Astrocyte (in vitro differentiated cells and primary cell): Measurements from ENCODE around the gene POLN. TPM values are rescaled to one million over a fixed set of nuclear protein-coding genes. Genes with fewer than 3 reads are reported as not detected.

Source experiments
- DNase-seq: peaks from one replicate; pipeline ENCODE4 v3.0.0-alpha.2; 2010; ENCODE audit warnings: low read depth
- FAIRE-seq: peaks from 2 replicates; lab custom pipeline; 2011; peaks lifted over from hg19 to GRCh38; lab: Jason Lieb, UNC
- H2AFZ ChIP-seq: 2 replicates; pipeline ENCODE4 v1.6.0; 2012; ENCODE audit warnings: low read depth, low read length, inconsistent platforms
- H3K27ac ChIP-seq: 2 replicates; pipeline ENCODE4 v1.5.1; 2011; ENCODE audit warnings: low read depth, low read length, inconsistent platforms
- H3K27me3 ChIP-seq: 2 replicates; pipeline ENCODE4 v1.6.0; 2011; ENCODE audit warnings: low read length, inconsistent platforms; ENCODE audit not compliant: insufficient read depth
- H3K36me3 ChIP-seq: 2 replicates; pipeline ENCODE4 v1.5.1; 2011; ENCODE audit warnings: low read length, inconsistent platforms; ENCODE audit not compliant: insufficient read depth
- H3K4me1 ChIP-seq: 2 replicates; pipeline ENCODE4 v1.5.1; 2011; ENCODE audit warnings: low read length, inconsistent platforms; ENCODE audit not compliant: insufficient read depth
- H3K4me2 ChIP-seq: 2 replicates; pipeline ENCODE4 v1.6.0; 2012; ENCODE audit warnings: low read length, inconsistent platforms
- H3K4me3 ChIP-seq: 2 replicates; pipeline ENCODE4 v1.5.1; 2011; ENCODE audit warnings: low read depth, mild to moderate bottlenecking, low read length, inconsistent platforms; ENCODE audit not compliant: insufficient read depth
- H3K79me2 ChIP-seq: 2 replicates; pipeline ENCODE4 v1.6.0; 2012; ENCODE audit warnings: mild to moderate bottlenecking, low read length, inconsistent platforms; ENCODE audit not compliant: insufficient read depth
- H3K9ac ChIP-seq: 2 replicates; pipeline ENCODE4 v1.6.0; 2012; ENCODE audit warnings: mild to moderate bottlenecking, low read length, inconsistent platforms
- H3K9me3 ChIP-seq: 2 replicates; pipeline ENCODE4 v1.5.1; 2012; ENCODE audit warnings: low read depth, mild to moderate bottlenecking, low read length, inconsistent platforms; ENCODE audit not compliant: insufficient read depth
- H4K20me1 ChIP-seq: 2 replicates; pipeline ENCODE4 v1.6.0; 2012; ENCODE audit warnings: low read length, inconsistent platforms; ENCODE audit not compliant: insufficient read depth
- H3K27ac Mint-ChIP-seq: one replicate; pipeline ENCODE4 v1.8.0; 2021; ENCODE audit warnings: mild to moderate bottlenecking, mixed read lengths; ENCODE audit not compliant: unreplicated experiment
- H3K27me3 Mint-ChIP-seq: one replicate; pipeline ENCODE4 v1.8.0; 2021; ENCODE audit warnings: low read depth, mixed read lengths; ENCODE audit not compliant: unreplicated experiment
- H3K36me3 Mint-ChIP-seq: one replicate; pipeline ENCODE4 v1.8.0; 2021; ENCODE audit warnings: low read depth, mixed read lengths; ENCODE audit not compliant: unreplicated experiment
- H3K4me1 Mint-ChIP-seq: one replicate; pipeline ENCODE4 v1.8.0; 2021; ENCODE audit warnings: low read depth, mixed read lengths; ENCODE audit not compliant: unreplicated experiment
- H3K4me3 Mint-ChIP-seq: one replicate; pipeline ENCODE4 v1.8.0; 2021; ENCODE audit warnings: mild to moderate bottlenecking, moderate library complexity, mixed read lengths; ENCODE audit not compliant: unreplicated experiment
- H3K9me3 Mint-ChIP-seq: one replicate; pipeline ENCODE4 v1.8.0; 2021; ENCODE audit warnings: mild to moderate bottlenecking, mixed read lengths; ENCODE audit not compliant: unreplicated experiment
- CTCF ChIP-seq: IDR thresholded peaks from 2 replicates; pipeline ENCODE4 v1.5.1; 2011; ENCODE audit warnings: low read depth, mild to moderate bottlenecking, inconsistent platforms, low read length, moderate library complexity; ENCODE audit not compliant: insufficient read depth
- EZH2 ChIP-seq: IDR thresholded peaks from 2 replicates; pipeline ENCODE4 v1.6.1; 2012; ENCODE audit warnings: mild to moderate bottlenecking, low read length, inconsistent platforms; ENCODE audit not compliant: insufficient read depth
- total RNA-seq: library from RNA; stranded (reverse); gene quantifications from 2 replicates; pipeline ENCODE4 v1.2.1, GENCODE V29; 2021

POLN gene
- total RNA-seq, 1 donor from 2014 or later: 3.1 TPM

GRCh38 chr4:2257361-2258081 lies 15.6 kb upstream of the POLN start:
- no peak overlapping the region for H3K4me3 Mint-ChIP-seq
- DNase-seq (no peak), FAIRE-seq (no peak)
- Histone ChIP-seq H3K4me2 (no peak overlapping the region), H3K27ac (no peak overlapping the region), H3K36me3 (peaks cover 5% of the 10 kb centered on the region), H3K79me2 (peaks cover 60% of the 10 kb centered on the region), H2AFZ (no peak overlapping the region), H3K9me3 (no peaks in the 10 kb centered on the region), H3K4me1 (peaks cover 25% of the 10 kb centered on the region), H3K4me3 (no peak overlapping the region), H4K20me1 (peaks cover 86% of the 10 kb centered on the region), H3K9ac (no peak overlapping the region), H3K27me3 (no peaks in the 10 kb centered on the region)
- H3K27me3 Mint-ChIP-seq: no peaks in the 10 kb centered on the region
- peaks cover 15% of the 10 kb centered on the region for H3K36me3 Mint-ChIP-seq
- no peaks in the 10 kb centered on the region for H3K9me3 Mint-ChIP-seq
- H3K4me1 Mint-ChIP-seq: peaks cover 6% of the 10 kb centered on the region
- no peak overlapping the region for H3K27ac Mint-ChIP-seq
- no peak for TF ChIP-seq EZH2
- no peak for TF ChIP-seq CTCF

- no peak for TF ChIP-seq CTCF
- no peak for TF ChIP-seq EZH2
- H3K27ac Mint-ChIP-seq: no peak overlapping the region
- H3K4me3 ChIP-seq: no peak overlapping the region
- H3K4me1 ChIP-seq: peaks cover 24% of the 10 kb centered on the region
- H3K9me3 Mint-ChIP-seq: no peaks in the 10 kb centered on the region
- no peak overlapping the region for H3K9ac ChIP-seq
- H2AFZ ChIP-seq: no peak overlapping the region
- peaks cover 5% of the 10 kb centered on the region for H3K36me3 ChIP-seq
- peaks cover 93% of the 10 kb centered on the region for H4K20me1 ChIP-seq
- H3K36me3 Mint-ChIP-seq: peaks cover 15% of the 10 kb centered on the region
- H3K4me3 Mint-ChIP-seq: no peak overlapping the region
- FAIRE-seq: no peak
- H3K9me3 ChIP-seq: no peaks in the 10 kb centered on the region
- peaks cover 6% of the 10 kb centered on the region for H3K4me1 Mint-ChIP-seq
- peaks cover 60% of the 10 kb centered on the region for H3K79me2 ChIP-seq
- H3K27ac ChIP-seq: no peak overlapping the region
- no peak for DNase-seq
- H3K27me3 ChIP-seq: no peaks in the 10 kb centered on the region
- H3K4me2 ChIP-seq: peak overlapping the region; percentile 18
- H3K27me3 Mint-ChIP-seq: no peaks in the 10 kb centered on the region
Observed at GRCh38 chr4:2256781-2257191, 14.9 kb upstream of the POLN start.

- Histone ChIP-seq H3K4me2 (peak overlapping the region; percentile 60), H3K4me1 (peaks cover 24% of the 10 kb centered on the region), H2AFZ (no peak overlapping the region), H3K4me3 (no peak overlapping the region), H3K36me3 (peaks cover 5% of the 10 kb centered on the region), H3K9me3 (no peaks in the 10 kb centered on the region), H3K79me2 (peaks cover 59% of the 10 kb centered on the region), H4K20me1 (peaks cover 99% of the 10 kb centered on the region), H3K9ac (peak overlapping the region; percentile 18), H3K27me3 (no peaks in the 10 kb centered on the region), H3K27ac (no peak overlapping the region)
- Mint-ChIP-seq H3K27me3 (no peaks in the 10 kb centered on the region), H3K4me3 (no peak overlapping the region), H3K27ac (no peak overlapping the region), H3K36me3 (peaks cover 15% of the 10 kb centered on the region), H3K9me3 (no peaks in the 10 kb centered on the region), H3K4me1 (peaks cover 6% of the 10 kb centered on the region)
- FAIRE-seq (no peak), DNase-seq (no peak)
- TF ChIP-seq CTCF: no peak
- no peak for TF ChIP-seq EZH2
Observed at GRCh38 chr4:2256156-2256731, 14.3 kb upstream of the POLN start.
